T-helper 1 cell (primary cell): ENCODE results near the gene KRTAP5-2.
"Not testable (repeated sequence)": the region's sequence is repeated elsewhere in the genome, so short reads cannot be mapped to it uniquely, and the experiment has no call there.

Experiments used
- DNase-seq, 5 donors: peaks; one replicate each; pipeline ENCODE4 v3.0.0-alpha.2; 2012 to 2020

Gene KRTAP5-2

DNA sequence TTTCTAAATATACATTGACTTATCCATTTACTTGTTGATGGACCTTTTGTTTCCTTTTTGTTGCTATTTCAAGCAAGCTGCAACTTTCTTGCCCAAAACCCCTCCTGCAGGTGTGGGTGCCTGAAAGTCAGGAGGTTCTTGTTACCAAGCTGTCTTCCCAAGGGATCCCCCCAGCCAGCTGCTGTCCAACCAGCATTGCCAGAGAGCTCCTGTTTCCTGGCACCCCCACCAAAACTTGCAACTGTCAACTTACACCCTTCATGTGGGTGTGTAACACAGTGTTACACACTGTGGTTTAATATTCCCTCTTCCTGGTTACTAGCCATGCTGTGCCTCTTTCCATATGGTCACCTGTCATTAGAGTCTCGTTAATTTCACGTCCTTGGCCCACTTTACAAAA lies 11.4 kb downstream of the KRTAP5-2 start:
- no peak for DNase-seq

- DNase-seq = not testable (repeated sequence)
These were observed 13.3 kb downstream of the KRTAP5-2 start, which contains the start of gene KRTAP5-1 for GRCh38 chr11:1584661-1585370. KRTAP5-1 (minus strand) TSS chr11:1585283; CDS start chr11:1585249, 34 bp downstream.

- not testable (repeated sequence) for DNase-seq
These were observed 15.2 kb downstream of the KRTAP5-2 start for GRCh38 chr11:1582909-1583308.

GRCh38 chr11:1581976-1582375 lies 16.1 kb downstream of the KRTAP5-2 start:
- DNase-seq = no peak

DNA sequence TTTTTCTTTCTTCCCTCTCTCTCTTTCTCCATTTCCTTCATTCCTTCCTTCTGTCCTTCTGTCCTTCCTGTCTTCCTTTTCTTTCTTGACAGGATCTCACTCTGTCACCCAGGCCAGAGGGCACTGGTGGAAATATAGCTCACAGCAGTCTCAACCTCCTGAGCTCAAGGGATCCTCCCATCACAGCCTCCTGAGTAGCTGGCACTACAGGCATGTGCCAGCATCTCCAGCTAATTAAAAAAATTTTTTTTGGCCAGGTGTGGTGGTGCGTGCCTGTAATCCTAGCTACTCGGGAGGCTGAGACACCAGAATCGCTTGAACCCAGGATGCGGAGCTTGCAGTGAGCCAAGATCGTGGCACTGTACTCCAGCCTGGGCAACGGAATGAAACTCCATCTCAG lies 21.3 kb downstream of the KRTAP5-2 start:
- no peak for DNase-seq

DNA sequence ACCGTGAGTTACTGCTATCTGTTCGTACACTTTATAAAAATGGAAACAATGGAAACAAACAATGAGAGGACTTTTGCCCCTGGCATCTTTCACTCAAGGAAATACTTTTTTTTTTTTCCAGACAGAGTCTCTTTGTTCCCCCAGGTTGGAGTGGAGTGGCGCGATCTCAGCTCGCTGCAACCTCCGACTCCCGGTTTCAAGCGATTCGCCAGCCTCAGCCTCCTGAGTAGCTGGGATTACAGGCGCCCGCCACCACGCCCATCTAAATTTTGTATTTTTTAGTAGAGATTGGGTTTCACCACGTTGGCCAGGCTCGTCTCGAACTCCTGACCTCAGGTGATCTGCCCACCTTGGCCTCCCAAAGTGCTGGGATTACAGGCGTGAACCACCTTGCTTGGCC lies 22.3 kb downstream of the KRTAP5-2 start:
- not testable (repeated sequence) for DNase-seq

DNA sequence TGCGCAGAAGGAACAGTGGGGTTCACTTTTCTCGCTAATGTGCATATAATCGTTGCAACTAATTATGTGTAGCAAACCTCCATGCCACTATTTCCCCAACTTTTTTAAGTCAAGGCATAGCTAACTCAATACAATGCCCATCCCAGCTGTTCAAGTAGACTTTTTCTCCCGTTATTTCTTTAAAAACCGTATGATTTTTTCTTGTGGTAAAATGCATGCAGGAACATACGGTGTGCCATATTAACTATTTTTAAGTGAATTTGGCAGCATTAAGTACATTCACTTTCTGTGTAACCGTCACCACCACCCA lies 23.2 kb downstream of the KRTAP5-2 start:
- DNase-seq = no peak

- peak; percentile 38 to 60 (median 52) for DNase-seq
These were observed 23.7 kb downstream of the KRTAP5-2 start for GRCh38 chr11:1574238-1574932.

DNA sequence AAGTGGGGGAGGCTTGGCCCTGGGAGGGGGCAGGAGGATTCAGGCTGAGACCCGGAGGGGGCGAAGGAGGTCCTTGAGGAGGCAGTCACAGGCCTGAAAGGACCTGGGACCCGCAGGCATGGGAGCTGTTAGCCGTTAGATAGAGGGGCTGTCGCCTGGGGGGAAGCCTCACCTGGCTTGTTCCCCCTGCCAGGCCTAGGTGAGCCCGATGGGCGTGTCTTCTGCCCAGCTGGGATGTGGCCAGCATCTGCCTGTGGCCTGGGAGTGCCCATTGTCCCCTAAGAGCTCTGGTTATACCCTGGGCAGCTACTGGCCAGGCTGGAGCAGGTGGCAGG lies 24.2 kb downstream of the KRTAP5-2 start:
- DNase-seq = no peak

DNA sequence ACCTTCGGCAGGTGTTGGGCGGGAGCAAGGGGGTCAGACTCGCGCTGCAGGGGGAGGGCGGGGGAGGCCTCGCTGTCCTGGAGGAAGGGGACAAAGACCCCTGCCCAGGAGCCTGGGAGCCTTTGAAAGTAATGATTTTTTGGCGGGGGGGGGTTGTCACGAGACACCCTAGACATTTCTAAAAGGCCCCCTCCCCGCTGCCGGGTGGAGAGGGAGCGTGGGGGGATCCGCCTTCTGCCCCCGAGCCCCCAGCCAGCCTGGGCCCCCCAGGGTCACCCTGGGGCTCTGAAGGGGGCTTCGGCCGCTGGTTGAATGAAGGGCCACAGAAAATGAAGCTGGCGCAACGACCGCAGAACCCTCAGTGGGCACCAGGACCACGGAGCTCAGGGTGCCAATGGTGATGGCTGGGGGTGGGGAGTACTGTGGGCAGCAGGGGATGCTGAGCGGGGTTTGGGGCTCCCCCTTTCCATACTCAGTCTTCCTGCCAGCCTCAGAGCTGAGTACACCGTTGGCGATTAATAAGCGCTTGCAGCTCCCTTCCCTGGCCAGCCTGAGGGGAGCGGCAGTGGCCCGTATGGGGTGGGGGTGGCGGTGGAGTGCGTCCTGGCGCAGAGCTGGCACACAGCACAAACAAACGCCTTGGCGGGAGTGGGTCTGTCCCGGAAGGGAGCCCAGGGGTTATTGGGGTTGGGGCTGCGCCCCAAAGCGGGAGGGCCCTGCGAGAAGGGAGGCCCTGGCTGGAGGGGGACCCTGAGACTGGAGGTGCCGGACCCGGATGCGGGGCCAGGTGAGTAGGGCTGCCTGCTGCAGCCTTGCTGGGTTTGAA lies 24.8 kb downstream of the KRTAP5-2 start:
- DNase-seq = no peak

GRCh38 chr11:1572197-1573076 lies 25.7 kb downstream of the KRTAP5-2 start, which contains the start of gene DUSP8:
DUSP8 (minus strand) TSS chr11:1572271; CDS start chr11:1565826, 6,445 bp downstream.
- DNase-seq = peak; percentile 90 to 98 (median 94)

- DNase-seq = no peak
These were observed 26.3 kb downstream of the KRTAP5-2 start for GRCh38 chr11:1571760-1572196.

DNA sequence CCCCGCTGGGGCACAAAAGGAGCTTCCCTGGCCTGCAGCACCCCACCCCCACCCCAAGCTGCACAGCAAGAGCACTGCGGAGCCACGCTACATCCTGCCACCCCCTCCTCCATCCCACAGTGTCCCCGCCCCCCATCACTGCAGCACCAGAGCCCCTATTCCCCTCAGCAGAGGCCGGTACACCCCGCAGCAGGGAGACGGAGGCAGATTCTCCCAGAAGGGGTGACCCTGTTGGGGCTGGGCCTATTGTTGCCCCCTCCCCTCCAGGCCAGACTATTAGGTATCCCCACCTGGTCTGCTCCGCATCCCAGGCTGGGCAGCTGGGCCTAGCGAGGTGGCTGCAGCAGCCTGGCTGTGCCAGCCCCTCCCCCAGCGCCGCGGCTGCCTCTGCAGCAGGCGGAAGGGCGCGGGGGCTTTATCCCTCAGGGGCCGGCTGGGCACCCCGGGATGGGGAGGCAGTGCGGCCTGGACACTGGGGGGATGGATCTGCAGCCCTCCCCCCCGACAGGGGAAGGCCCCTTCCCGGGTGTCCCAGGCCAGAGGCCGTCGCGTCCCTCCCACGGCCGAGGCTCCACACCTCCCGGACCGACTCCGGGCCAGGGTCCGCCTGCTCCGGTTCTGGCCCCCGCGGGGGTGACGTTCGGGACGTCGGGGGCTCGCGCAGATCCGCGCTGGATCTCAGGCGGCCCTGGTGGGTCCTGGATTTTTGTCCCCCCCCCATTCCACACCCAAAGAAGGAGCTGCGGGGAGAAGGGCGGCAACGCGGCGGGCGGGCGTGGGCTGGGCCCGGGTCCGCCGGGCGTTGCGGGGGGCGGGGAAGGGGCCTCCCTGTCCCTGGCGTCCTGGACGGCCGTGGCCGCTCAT lies 27.0 kb downstream of the KRTAP5-2 start:
- no peak for DNase-seq

- DNase-seq = no peak
These were observed 27.6 kb downstream of the KRTAP5-2 start for GRCh38 chr11:1570531-1570895.

GRCh38 chr11:1570001-1570453 lies 28.1 kb downstream of the KRTAP5-2 start:
- DNase-seq = no peak

DNA sequence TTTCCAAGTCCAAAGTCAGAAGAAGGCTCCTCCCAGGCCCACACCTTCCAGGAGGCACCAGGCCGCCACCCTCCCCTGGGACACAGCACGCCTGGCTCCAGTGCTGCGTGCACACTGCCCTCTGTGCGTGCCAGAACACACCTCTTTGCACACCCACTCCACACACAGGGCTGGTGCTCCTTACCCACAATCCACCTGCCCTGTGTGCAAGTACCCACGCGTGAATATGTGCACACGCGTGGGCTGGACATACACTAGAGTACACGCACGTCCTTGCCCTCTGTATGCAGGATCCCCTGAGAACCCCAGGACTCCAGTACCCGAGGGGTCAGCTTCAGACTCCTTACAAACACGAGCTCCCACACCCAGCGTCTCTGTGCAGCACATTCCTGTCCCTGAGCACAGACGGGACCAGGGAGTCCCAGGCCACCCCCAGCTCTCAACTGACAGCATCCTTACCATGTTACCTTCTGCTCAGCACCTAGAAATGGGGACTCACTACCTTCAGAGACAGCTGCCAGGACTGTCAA lies 28.8 kb downstream of the KRTAP5-2 start:
- no peak for DNase-seq

GRCh38 chr11:1568441-1568911 lies 29.6 kb downstream of the KRTAP5-2 start:
- peak in 1 of 5 donors; percentile 46 for DNase-seq

- DNase-seq = no peak
These were observed 30.4 kb downstream of the KRTAP5-2 start for GRCh38 chr11:1567721-1568100.

- no peak for DNase-seq
These were observed 30.9 kb downstream of the KRTAP5-2 start for GRCh38 chr11:1567052-1567720.

GRCh38 chr11:1566381-1567051 lies 31.6 kb downstream of the KRTAP5-2 start:
- no peak for DNase-seq
